H7 (cell line): Measurements from ENCODE around the gene MACF1. TPM values are rescaled to one million over a fixed set of nuclear protein-coding genes. Genes with fewer than 3 reads are reported as not detected.

Source experiments
- DNase-seq: peaks from one replicate; pipeline ENCODE4 v3.0.0; 2012
- H3K27me3 ChIP-seq: 2 replicates; pipeline ENCODE4 v1.6.0; 2011; ENCODE audit warnings: mild to moderate bottlenecking, low read length; ENCODE audit not compliant: control insufficient read depth, insufficient read depth
- H3K36me3 ChIP-seq: replicated peaks from 2 replicates; pipeline ENCODE4 v1.5.1; 2011; ENCODE audit warnings: low read length; ENCODE audit not compliant: control insufficient read depth, insufficient read depth
- H3K4me3 ChIP-seq: 2 replicates; pipeline ENCODE4 v1.5.1; 2011; ENCODE audit warnings: low read depth, mild to moderate bottlenecking, control low read depth, low read length, moderate library complexity; ENCODE audit not compliant: insufficient read depth
- total RNA-seq: library from RNA; depleted of rRNA; stranded (reverse); fragments of >200 nt; shearing (Covaris generic); gene quantifications from 2 replicates; pipeline ENCODE4 v1.2.3, GENCODE V29; 2014

Gene MACF1
- total RNA-seq, 1 experiment from 2014 or later: 102 TPM

GRCh38 chr1:39342776-39343175, 138.3 kb downstream of the MACF1 start:
- H3K36me3 ChIP-seq: peaks cover 22% of the 10 kb centered on the region

GRCh38 chr1:39344394-39345154, 140.1 kb downstream of the MACF1 start:
- H3K36me3 ChIP-seq: peaks cover 25% of the 10 kb centered on the region
- H3K27me3 ChIP-seq: no peaks in the 10 kb centered on the region
- DNase-seq: no peak
- H3K4me3 ChIP-seq: no peak overlapping the region

More at GRCh38 chr1:39342776-39343175, 138.3 kb downstream of the MACF1 start:
- H3K4me3 ChIP-seq: no peak overlapping the region
- no peak for DNase-seq
- no peaks in the 10 kb centered on the region for H3K27me3 ChIP-seq

GRCh38 chr1:39346872-39347271, 142.4 kb downstream of the MACF1 start:
- DNase-seq: no peak
- H3K27me3 ChIP-seq: no peaks in the 10 kb centered on the region
- no peak overlapping the region for H3K4me3 ChIP-seq
- H3K36me3 ChIP-seq: peaks cover 34% of the 10 kb centered on the region

- Histone ChIP-seq H3K27me3 (no peaks in the 10 kb centered on the region), H3K36me3 (peaks cover 40% of the 10 kb centered on the region), H3K4me3 (no peak overlapping the region)
- no peak for DNase-seq
Observed at GRCh38 chr1:39348278-39348677, 143.8 kb downstream of the MACF1 start.

- peaks cover 57% of the 10 kb centered on the region for H3K36me3 ChIP-seq
- H3K27me3 ChIP-seq: no peaks in the 10 kb centered on the region
- H3K4me3 ChIP-seq: no peak overlapping the region
- no peak for DNase-seq
Observed at GRCh38 chr1:39352881-39353280, 148.4 kb downstream of the MACF1 start.

- Histone ChIP-seq H3K4me3 (no peak overlapping the region), H3K27me3 (no peaks in the 10 kb centered on the region), H3K36me3 (peaks cover 61% of the 10 kb centered on the region)
- DNase-seq: no peak
Observed at GRCh38 chr1:39354572-39354971, 150.1 kb downstream of the MACF1 start.

- Histone ChIP-seq H3K36me3 (peaks cover 46% of the 10 kb centered on the region), H3K27me3 (no peaks in the 10 kb centered on the region), H3K4me3 (no peak overlapping the region)
- no peak for DNase-seq
Observed at GRCh38 chr1:39358491-39358890, 154.0 kb downstream of the MACF1 start.

- H3K36me3 ChIP-seq: peaks cover 43% of the 10 kb centered on the region
- DNase-seq: no peak
- no peak overlapping the region for H3K4me3 ChIP-seq
- no peaks in the 10 kb centered on the region for H3K27me3 ChIP-seq
Observed at GRCh38 chr1:39359028-39359570, 154.6 kb downstream of the MACF1 start.

GRCh38 chr1:39360731-39361130, 156.2 kb downstream of the MACF1 start:
- Histone ChIP-seq H3K4me3 (no peak overlapping the region), H3K36me3 (peaks cover 39% of the 10 kb centered on the region), H3K27me3 (no peaks in the 10 kb centered on the region)
- no peak for DNase-seq

GRCh38 chr1:39361446-39361845, 157.0 kb downstream of the MACF1 start:
- no peak for DNase-seq
- Histone ChIP-seq H3K4me3 (no peak overlapping the region), H3K36me3 (peaks cover 39% of the 10 kb centered on the region), H3K27me3 (no peaks in the 10 kb centered on the region)

GRCh38 chr1:39363267-39363666, 158.8 kb downstream of the MACF1 start:
- H3K27me3 ChIP-seq: no peaks in the 10 kb centered on the region
- DNase-seq: no peak
- H3K36me3 ChIP-seq: peaks cover 29% of the 10 kb centered on the region
- no peak overlapping the region for H3K4me3 ChIP-seq

- Histone ChIP-seq H3K4me3 (no peak overlapping the region), H3K27me3 (no peaks in the 10 kb centered on the region), H3K36me3 (peaks cover 23% of the 10 kb centered on the region)
- DNase-seq: no peak
Observed at GRCh38 chr1:39368045-39368444, 163.6 kb downstream of the MACF1 start.

GRCh38 chr1:39369565-39369964, 165.1 kb downstream of the MACF1 start:
- no peaks in the 10 kb centered on the region for H3K27me3 ChIP-seq
- no peak overlapping the region for H3K4me3 ChIP-seq
- DNase-seq: no peak
- H3K36me3 ChIP-seq: peaks cover 23% of the 10 kb centered on the region

GRCh38 chr1:39370602-39371001, 166.1 kb downstream of the MACF1 start:
- DNase-seq: no peak
- Histone ChIP-seq H3K4me3 (no peak overlapping the region), H3K36me3 (peaks cover 23% of the 10 kb centered on the region), H3K27me3 (no peaks in the 10 kb centered on the region)

- Histone ChIP-seq H3K27me3 (no peaks in the 10 kb centered on the region), H3K4me3 (no peak overlapping the region), H3K36me3 (peaks cover 23% of the 10 kb centered on the region)
- no peak for DNase-seq
Observed at GRCh38 chr1:39372105-39372504, 167.6 kb downstream of the MACF1 start.
